ENCODE data around the gene CHRNA5.
"Not testable (repeated sequence)": the region's sequence is repeated elsewhere in the genome, so short reads cannot be mapped to it uniquely, and the experiment has no call there.

Gene CHRNA5

DNA sequence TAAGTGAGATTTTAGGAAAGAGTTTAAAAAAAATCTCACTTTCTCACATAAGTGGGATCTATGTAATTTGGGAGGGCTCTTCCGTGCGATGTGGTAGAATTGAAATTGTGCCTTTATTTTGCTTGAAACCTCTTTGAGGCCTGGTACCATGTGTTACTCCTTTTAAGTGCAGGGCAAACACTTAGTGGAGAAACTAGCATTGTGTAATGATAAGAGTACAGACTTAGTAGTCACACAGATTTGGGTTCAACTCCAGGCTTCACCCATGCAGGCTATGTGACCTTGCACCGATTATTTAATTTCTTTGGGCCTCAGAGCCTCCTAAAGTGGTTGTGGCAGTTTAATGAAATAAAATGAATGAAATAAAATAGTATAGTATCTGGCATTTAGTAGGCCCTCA is 22.7 kb upstream of the CHRNA5 start:
- TF ChIP-seq ELF4 (IDR thresholded peaks at IDR 0.05) (no peak), FOXM1 (IDR thresholded peaks at IDR 0.05; ENCODE audit: borderline replicate concordance) (no peak)
- ChIA-PET POLR2A (interaction anchor here (1.3 kb wide), 1 partner anchor 23 kb away, joined by 8 read pairs; the partner anchor contains the start of gene CHRNA5), CTCF (no interaction called here)
- no peak for DNase-seq (ENCODE audit: extremely low spot score)

DNA sequence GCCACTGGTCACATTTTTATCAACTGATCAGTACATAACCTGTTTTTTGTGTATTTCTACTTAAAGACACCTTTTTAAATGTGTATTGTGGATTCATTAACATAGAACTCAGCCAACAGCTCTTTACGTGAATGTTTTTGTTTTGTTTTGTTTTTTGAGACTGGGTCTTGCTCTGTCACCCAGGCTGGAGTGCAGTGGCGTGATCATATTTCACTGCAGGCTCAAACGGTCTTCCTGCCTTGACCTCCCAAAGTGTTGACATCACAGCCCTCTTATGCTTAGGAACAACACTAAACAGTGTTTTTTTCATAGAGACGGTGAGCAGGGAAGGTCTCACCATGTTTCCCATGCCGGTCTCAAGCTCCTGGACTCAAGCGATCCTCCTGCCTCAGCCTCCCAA is 15.1 kb upstream of the CHRNA5 start:
- TF ChIP-seq TARDBP (IDR thresholded peaks at IDR 0.05): no peak
- TF ChIP-seq CTBP1 (IDR thresholded peaks at IDR 0.05; ENCODE audit: borderline replicate concordance): no peak
- TF ChIP-seq FOXM1 (IDR thresholded peaks at IDR 0.05; ENCODE audit: borderline replicate concordance): no peak
- no peak for TF ChIP-seq ZNF384 (IDR thresholded peaks at IDR 0.05)
- TF ChIP-seq FOXK2 (IDR thresholded peaks at IDR 0.05): no peak
- no peak for TF ChIP-seq BHLHE40 (IDR thresholded peaks at IDR 0.05; ENCODE audit: borderline replicate concordance)
- no peak for TF ChIP-seq ARNT (IDR thresholded peaks at IDR 0.05)
- TF ChIP-seq L3MBTL2 (conservative IDR thresholded peaks at IDR 0.05): no peak
- TF ChIP-seq, protein P1, sequence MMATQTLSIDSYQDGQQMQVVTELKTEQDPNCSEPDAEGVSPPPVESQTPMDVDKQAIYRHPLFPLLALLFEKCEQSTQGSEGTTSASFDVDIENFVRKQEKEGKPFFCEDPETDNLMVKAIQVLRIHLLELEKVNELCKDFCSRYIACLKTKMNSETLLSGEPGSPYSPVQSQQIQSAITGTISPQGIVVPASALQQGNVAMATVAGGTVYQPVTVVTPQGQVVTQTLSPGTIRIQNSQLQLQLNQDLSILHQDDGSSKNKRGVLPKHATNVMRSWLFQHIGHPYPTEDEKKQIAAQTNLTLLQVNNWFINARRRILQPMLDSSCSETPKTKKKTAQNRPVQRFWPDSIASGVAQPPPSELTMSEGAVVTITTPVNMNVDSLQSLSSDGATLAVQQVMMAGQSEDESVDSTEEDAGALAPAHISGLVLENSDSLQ (IDR thresholded peaks at IDR 0.05): no peak
- no peak for TF ChIP-seq NFRKB (IDR thresholded peaks at IDR 0.05)
- no peak for TF ChIP-seq ELF4 (IDR thresholded peaks at IDR 0.05)
- no peak for TF ChIP-seq SUZ12 (IDR thresholded peaks at IDR 0.05)
- TF ChIP-seq HDGF (IDR thresholded peaks at IDR 0.05; ENCODE audit: borderline replicate concordance): no peak
- no peak for TF ChIP-seq SP1 (IDR thresholded peaks at IDR 0.05)
- DNase-seq (ENCODE audit: extremely low spot score): no peak
- POLR2A ChIA-PET: interaction anchor here (1.1 to 6.6 kb wide), 5 partner anchors 10 to 112 kb away, joined by 3 to 58 read pairs (median 5); partner anchors contain the start of genes CHRNA5, IREB2 and PSMA4
- CTCF ChIA-PET: no interaction called here

DNA sequence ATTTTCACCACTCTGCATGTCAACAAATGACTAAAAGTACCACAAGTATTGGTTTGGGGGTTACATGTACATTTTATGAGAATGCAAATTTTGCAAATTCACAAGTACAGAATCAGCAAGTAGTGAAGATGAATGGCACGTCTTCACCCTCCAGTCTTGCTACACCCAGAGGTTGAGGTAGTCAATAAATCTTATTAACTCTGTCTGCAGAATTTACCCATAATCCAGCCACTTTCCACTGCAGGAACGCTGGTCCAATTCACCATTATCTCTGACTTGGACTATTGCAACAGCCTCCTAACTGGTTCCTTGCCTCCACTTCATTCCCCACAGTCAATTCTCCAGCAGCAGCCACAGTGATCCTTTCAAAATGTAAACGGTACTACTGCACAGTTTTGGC is 14.5 kb upstream of the CHRNA5 start:
- TF ChIP-seq FOXK2 (IDR thresholded peaks at IDR 0.05) (no peak), ELF4 (IDR thresholded peaks at IDR 0.05) (no peak), LEF1 (IDR thresholded peaks at IDR 0.05; ENCODE audit: borderline replicate concordance) (no peak), FOXM1 (IDR thresholded peaks at IDR 0.05; ENCODE audit: borderline replicate concordance) (no peak), HDGF (IDR thresholded peaks at IDR 0.05; ENCODE audit: borderline replicate concordance) (no peak), CTBP1 (IDR thresholded peaks at IDR 0.05; ENCODE audit: borderline replicate concordance) (no peak), BHLHE40 (IDR thresholded peaks at IDR 0.05; ENCODE audit: borderline replicate concordance) (no peak)
- POLR2A ChIA-PET: interaction anchor here (1.6 to 6.6 kb wide), 3 partner anchors 10 to 18 kb away, joined by 5 to 58 read pairs (median 53); partner anchors contain the start of genes CHRNA5 and PSMA4

DNA sequence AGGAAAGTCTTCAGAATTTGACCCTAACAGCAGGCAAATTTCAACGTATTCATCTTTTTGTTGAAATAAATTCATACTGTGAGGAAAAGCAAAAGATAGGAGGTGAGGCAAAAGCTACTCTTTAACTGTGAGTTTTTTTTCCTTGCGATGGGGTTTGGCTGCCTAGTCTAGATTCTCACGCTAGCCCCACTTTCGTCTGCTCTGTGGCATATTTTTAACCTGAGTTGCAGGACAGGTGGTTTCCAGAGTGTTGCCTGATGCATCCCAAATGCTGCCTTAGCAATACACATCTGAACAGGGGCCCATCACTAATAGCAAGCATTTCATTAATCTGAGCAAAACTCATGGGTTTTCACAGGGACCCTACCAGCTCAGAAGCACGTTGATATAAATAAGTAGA is 13.4 kb upstream of the CHRNA5 start:
- CTCF ChIA-PET: no interaction called here
- DNase-seq (ENCODE audit: extremely low spot score): no peak
- no peak for TF ChIP-seq SP1 (IDR thresholded peaks at IDR 0.05)
- TF ChIP-seq HDGF (IDR thresholded peaks at IDR 0.05; ENCODE audit: borderline replicate concordance): no peak
- TF ChIP-seq ELF4 (IDR thresholded peaks at IDR 0.05): no peak
- no peak for TF ChIP-seq LEF1 (IDR thresholded peaks at IDR 0.05; ENCODE audit: borderline replicate concordance)
- TF ChIP-seq FOXM1 (IDR thresholded peaks at IDR 0.05; ENCODE audit: borderline replicate concordance): no peak
- TF ChIP-seq ZNF384 (IDR thresholded peaks at IDR 0.05): no peak
- TF ChIP-seq CTBP1 (IDR thresholded peaks at IDR 0.05; ENCODE audit: borderline replicate concordance): no peak
- TF ChIP-seq L3MBTL2 (conservative IDR thresholded peaks at IDR 0.05): no peak
- POLR2A ChIA-PET: interaction anchor here (0.6 to 6.6 kb wide), 3 partner anchors 11 to 17 kb away, joined by 3 to 58 read pairs (median 53); partner anchors contain the start of genes CHRNA5 and PSMA4

More for the DNA sequence above, 14.5 kb upstream of the CHRNA5 start:
- DNase-seq (ENCODE audit: extremely low spot score): no peak
- CTCF ChIA-PET: no interaction called here

DNA sequence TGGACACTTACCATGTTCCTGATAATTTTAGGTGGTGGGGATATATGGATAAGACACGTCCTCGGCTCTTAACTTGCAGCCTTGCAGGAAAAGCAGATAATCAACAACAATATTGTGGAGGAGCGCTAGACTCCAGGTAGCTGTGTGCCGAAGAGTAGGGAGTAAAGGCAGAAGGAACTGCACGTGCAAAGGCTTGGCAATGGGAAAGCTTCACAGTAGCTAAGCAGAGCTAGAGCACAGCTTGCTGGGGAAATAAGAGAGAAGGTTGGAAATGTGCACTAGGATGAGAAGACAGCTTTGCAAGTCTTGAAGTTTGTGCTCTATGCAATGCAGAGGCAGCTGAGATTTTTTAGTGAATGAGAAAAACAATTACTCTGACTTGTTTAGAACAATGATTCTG is 12.7 kb upstream of the CHRNA5 start:
- TF ChIP-seq CTBP1 (IDR thresholded peaks at IDR 0.05; ENCODE audit: borderline replicate concordance): no peak
- TF ChIP-seq ELF4 (IDR thresholded peaks at IDR 0.05): 0 out of 2 replicates have a peak, but pooled peaks have one; percentile 19
- TF ChIP-seq SUZ12 (IDR thresholded peaks at IDR 0.05): no peak
- ChIA-PET POLR2A (interaction anchor here (5.6 to 6.6 kb wide), 2 partner anchors 12 to 13 kb away, joined by 53 to 58 read pairs; partner anchors contain the start of genes CHRNA5 and PSMA4), CTCF (interaction anchor here (0.6 kb wide), 1 partner anchor 102 kb away, joined by 3 read pairs; no protein-coding TSS in a partner anchor)
- DNase-seq (ENCODE audit: extremely low spot score): no peak

DNA sequence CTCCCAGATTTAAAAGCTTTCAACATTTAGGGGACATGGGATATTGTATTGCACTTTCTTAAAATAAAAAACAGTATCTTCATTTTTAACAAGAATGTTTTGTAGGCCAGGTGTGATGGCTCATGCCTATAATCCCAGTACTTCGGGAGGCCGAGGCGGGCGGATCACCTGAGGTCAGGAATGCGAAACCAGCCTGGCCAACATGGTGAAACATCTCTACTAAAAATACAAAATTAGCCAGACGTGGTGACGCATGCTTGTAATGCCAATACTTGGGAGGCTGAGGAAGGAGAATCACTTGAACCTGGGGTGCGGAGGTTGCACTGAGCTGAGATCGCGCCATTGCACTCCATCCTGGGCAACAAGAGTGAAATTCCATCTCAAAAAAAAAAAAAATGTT is 5.1 kb upstream of the CHRNA5 start:
- CTCF ChIA-PET: interaction anchor here (0.7 kb wide), 1 partner anchor 161 kb away, joined by 3 read pairs; no protein-coding TSS in a partner anchor
- DNase-seq (ENCODE audit: extremely low spot score): not testable (repeated sequence)
- POLR2A ChIA-PET: interaction anchor here (0.9 kb wide), 1 partner anchor 19 kb away, joined by 3 read pairs; no protein-coding TSS in a partner anchor

DNA sequence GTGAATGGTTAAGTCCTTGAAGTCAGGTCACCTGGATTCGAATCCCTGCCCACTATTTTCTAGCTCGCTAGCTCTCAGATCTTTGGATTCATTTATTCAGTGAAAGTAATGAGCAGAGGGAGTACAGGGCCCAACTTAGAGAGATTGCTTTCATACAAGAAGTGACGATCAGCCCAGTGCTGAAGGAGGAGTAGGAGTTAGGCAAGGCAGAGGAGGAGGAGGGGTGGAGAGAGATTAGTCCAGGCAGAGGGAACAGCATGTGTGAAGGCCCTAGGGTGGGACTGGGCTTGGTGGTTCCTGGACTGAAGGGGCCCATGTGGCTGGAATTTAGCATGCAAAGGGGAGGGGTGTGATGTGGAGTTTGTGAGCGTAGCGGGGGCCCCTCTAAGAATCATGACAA is 3.8 kb upstream of the CHRNA5 start:
- no peak for DNase-seq (ENCODE audit: extremely low spot score)
- no peak for TF ChIP-seq HDGF (IDR thresholded peaks at IDR 0.05; ENCODE audit: borderline replicate concordance)
- CTCF ChIA-PET: no interaction called here
- POLR2A ChIA-PET: interaction anchor here (1.4 kb wide), 1 partner anchor 22 kb away, joined by 4 read pairs; the partner anchor contains the start of gene PSMA4

DNA sequence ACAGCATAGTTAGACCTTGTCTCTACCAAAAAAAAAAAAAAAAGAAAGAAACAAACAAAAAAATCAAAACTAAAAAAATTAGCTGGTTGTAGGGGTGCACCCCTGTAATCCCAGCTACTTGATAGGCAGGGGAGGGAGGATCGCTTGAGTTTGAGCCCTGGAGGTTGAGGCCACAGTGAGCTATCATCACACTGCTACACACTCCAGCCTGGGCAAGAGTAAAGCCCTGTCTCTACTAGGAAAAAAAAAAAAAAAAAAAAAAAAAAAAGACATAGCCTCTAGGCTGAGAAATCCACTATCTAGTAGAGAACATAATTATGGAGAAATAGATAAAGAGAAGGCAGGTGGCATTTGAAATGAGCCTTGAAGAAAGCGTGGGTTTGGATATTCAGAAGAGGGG is 2.2 kb upstream of the CHRNA5 start:
- no peak for DNase-seq (ENCODE audit: extremely low spot score)
- ChIA-PET POLR2A (no interaction called here), CTCF (no interaction called here)
- TF ChIP-seq TARDBP (IDR thresholded peaks at IDR 0.05) (no peak), FOXK2 (IDR thresholded peaks at IDR 0.05) (no peak), FOXA1 (IDR thresholded peaks at IDR 0.05) (no peak), ELF4 (IDR thresholded peaks at IDR 0.05) (no peak), CTBP1 (IDR thresholded peaks at IDR 0.05; ENCODE audit: borderline replicate concordance) (no peak), SUZ12 (IDR thresholded peaks at IDR 0.05) (no peak), ARNT (IDR thresholded peaks at IDR 0.05) (no peak), ZNF384 (IDR thresholded peaks at IDR 0.05) (no peak), HDGF (IDR thresholded peaks at IDR 0.05; ENCODE audit: borderline replicate concordance) (no peak), NFRKB (IDR thresholded peaks at IDR 0.05) (no peak), BHLHE40 (IDR thresholded peaks at IDR 0.05; ENCODE audit: borderline replicate concordance) (no peak), L3MBTL2 (conservative IDR thresholded peaks at IDR 0.05) (no peak)
- TF ChIP-seq, protein P1 (IDR thresholded peaks at IDR 0.05): no peak
